ENCODE data around the gene RPL22L1. TPM values are rescaled to one million over a fixed set of nuclear protein-coding genes. Genes with fewer than 3 reads are reported as not detected.
"Not testable (repeated sequence)": the region's sequence is repeated elsewhere in the genome, so short reads cannot be mapped to it uniquely, and the experiment has no call there.

Gene RPL22L1
- total RNA-seq, 2 donors from 2014 or later, result 19.4 to 43.2 TPM

GRCh38 chr3:170840291-170840859 is 29.6 kb downstream of the RPL22L1 start:
- DNase-seq (no peak), ATAC-seq (no peak)
- intact Hi-C loops (cut with DNase I), result no loop called here

GRCh38 chr3:170839518-170840100 is 30.4 kb downstream of the RPL22L1 start:
- intact Hi-C loops (cut with DNase I), result no loop called here
- no peak for ATAC-seq

GRCh38 chr3:170836491-170836890 is 33.5 kb downstream of the RPL22L1 start:
- ATAC-seq, result no peak
- DNase-seq, result no peak
- intact Hi-C loops (cut with DNase I), result no loop called here

More at GRCh38 chr3:170839518-170840100, 30.4 kb downstream of the RPL22L1 start:
- no peak for DNase-seq

- DNase-seq (no peak), ATAC-seq (no peak)
- intact Hi-C loops (cut with DNase I), result no loop called here
Measured at GRCh38 chr3:170835336-170835735, 34.7 kb downstream of the RPL22L1 start.

GRCh38 chr3:170830580-170830979 is 39.4 kb downstream of the RPL22L1 start:
- intact Hi-C loops (cut with DNase I), result no loop called here
- no peak for ATAC-seq
- no peak for DNase-seq

- ATAC-seq, result no peak
- intact Hi-C loops (cut with DNase I), result no loop called here
- no peak for DNase-seq
Measured at GRCh38 chr3:170829546-170830272, 40.3 kb downstream of the RPL22L1 start.

- ATAC-seq, result no peak
- intact Hi-C loops (cut with DNase I), result no loop called here
- no peak for DNase-seq
Measured at GRCh38 chr3:170826047-170826446, 43.9 kb downstream of the RPL22L1 start.

- intact Hi-C loops (cut with DNase I); ATAC-seq; DNase-seq: not testable (repeated sequence)
Measured at GRCh38 chr3:170823562-170823961, 46.4 kb downstream of the RPL22L1 start.

- ATAC-seq; DNase-seq; intact Hi-C loops (cut with DNase I): not testable (repeated sequence)
Measured at GRCh38 chr3:170818325-170818724, 51.7 kb downstream of the RPL22L1 start.

GRCh38 chr3:170817471-170817870 is 52.5 kb downstream of the RPL22L1 start:
- intact Hi-C loops (cut with DNase I); ATAC-seq; DNase-seq: not testable (repeated sequence)

- intact Hi-C loops (cut with DNase I), result no loop called here
- DNase-seq (no peak), ATAC-seq (no peak)
Measured at GRCh38 chr3:170816841-170817240, 53.2 kb downstream of the RPL22L1 start.

GRCh38 chr3:170816341-170816740 is 53.7 kb downstream of the RPL22L1 start:
- intact Hi-C loops (cut with DNase I), result no loop called here
- DNase-seq (no peak), ATAC-seq (no peak)

GRCh38 chr3:170815936-170816335 is 54.1 kb downstream of the RPL22L1 start:
- intact Hi-C loops (cut with DNase I), result no loop called here
- ATAC-seq (no peak), DNase-seq (no peak)

GRCh38 chr3:170815340-170815739 is 54.7 kb downstream of the RPL22L1 start:
- ATAC-seq (peak in 1 of 2 donors; percentile 55), DNase-seq (no peak)
- intact Hi-C loops (cut with DNase I), result no loop called here

Other genes with a start within 250 kb of the RPL22L1 start
- gene EIF5A2, start 38.4 kb upstream of the RPL22L1 start, total RNA-seq, result 10 to 100 TPM in 1 of 2 donors, 1 to 10 TPM in 1; 8.5 to 13.0 TPM
- gene SLC2A2, start 156.5 kb upstream of the RPL22L1 start, total RNA-seq, result not detected